GM12872 (cell line): ENCODE results near the gene OR9Q1.

ENCODE experiments used
- TF ChIP-seq, protein P1 (sequence below): IDR thresholded peaks from 3 replicates; pipeline ENCODE4 v1.5.1; 2011; ENCODE audit warnings: low read depth, mild to moderate bottlenecking, low read length, moderate library complexity; ENCODE audit not compliant: insufficient read depth

The OR9Q1 gene

DNA sequence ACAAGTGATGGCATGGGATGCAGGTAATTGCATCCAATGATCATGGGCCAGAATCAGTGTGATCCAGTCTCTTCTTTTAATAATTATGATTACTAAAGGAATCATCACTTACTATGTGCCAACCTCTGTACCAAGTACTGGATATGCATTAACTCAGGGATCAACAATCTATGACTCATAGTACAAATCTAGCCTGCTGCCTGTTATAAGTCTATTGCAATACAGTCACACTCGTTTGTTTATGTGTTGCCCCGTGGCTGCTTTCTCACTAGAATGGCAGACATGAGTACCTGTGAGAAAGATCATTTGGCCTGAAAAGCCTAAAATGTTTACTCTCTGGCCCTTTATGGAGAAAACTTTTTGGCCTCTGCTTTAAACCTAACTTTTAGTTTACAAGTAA is 52.1 kb downstream of the OR9Q1 start:
- TF ChIP-seq, protein P1, sequence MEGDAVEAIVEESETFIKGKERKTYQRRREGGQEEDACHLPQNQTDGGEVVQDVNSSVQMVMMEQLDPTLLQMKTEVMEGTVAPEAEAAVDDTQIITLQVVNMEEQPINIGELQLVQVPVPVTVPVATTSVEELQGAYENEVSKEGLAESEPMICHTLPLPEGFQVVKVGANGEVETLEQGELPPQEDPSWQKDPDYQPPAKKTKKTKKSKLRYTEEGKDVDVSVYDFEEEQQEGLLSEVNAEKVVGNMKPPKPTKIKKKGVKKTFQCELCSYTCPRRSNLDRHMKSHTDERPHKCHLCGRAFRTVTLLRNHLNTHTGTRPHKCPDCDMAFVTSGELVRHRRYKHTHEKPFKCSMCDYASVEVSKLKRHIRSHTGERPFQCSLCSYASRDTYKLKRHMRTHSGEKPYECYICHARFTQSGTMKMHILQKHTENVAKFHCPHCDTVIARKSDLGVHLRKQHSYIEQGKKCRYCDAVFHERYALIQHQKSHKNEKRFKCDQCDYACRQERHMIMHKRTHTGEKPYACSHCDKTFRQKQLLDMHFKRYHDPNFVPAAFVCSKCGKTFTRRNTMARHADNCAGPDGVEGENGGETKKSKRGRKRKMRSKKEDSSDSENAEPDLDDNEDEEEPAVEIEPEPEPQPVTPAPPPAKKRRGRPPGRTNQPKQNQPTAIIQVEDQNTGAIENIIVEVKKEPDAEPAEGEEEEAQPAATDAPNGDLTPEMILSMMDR, result no peak

DNA sequence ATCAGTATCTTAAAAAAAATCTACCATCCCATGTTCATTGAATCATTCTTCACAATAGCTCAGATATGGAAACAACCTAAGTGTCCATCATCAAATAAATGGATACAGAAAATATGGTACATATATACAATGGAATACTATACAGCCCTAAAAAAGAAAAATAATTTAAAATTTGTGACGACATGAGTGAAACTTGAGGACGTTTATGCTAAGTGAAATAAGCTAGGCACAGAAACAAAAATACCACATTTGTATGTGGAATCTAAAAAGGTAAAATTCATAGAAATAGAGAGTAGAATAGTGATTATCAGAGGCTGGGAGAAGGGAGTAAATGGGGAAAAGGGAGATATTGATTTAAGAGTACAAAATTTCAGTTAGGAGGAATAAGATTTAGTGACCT is 62.8 kb downstream of the OR9Q1 start:
- TF ChIP-seq, protein P1, result no peak

DNA sequence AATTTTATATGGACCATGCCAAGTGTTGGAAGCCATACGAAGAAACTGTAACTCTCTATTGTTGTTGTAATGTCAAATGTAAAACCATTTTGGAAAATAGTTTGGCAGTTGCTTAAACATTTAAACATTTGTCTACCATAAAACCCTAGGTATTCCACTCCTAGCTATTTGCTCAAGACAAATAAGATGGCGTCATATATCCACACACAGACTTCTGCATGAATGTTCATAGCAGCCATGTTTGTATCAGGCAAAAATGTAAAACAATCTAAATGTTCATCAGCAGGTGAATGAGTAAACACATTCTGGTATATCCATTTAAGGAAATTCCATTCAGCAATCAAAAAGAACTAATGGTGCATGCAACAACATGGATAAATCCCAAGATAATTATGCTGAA is 73.8 kb downstream of the OR9Q1 start:
- TF ChIP-seq, protein P1, result no peak

DNA sequence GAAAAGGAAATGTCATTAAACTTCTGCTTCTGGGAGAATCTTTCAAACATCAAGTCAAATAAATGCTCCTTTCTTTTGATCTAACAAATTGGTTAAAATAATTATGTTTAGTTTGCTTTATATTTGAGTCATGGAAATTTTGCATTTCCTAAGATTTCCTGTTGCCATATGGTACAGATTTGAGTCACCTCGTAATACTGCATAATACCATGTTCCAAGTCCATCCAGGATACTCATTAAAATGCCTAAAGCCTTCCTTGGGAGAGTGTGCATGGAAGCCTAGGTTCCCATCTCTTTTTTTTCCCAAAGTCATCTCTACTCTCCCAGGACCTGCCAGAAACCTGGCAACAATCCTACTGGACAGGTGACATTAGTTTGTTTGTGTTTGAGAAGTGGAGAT is 97.4 kb downstream of the OR9Q1 start:
- TF ChIP-seq, protein P1, result no peak

DNA sequence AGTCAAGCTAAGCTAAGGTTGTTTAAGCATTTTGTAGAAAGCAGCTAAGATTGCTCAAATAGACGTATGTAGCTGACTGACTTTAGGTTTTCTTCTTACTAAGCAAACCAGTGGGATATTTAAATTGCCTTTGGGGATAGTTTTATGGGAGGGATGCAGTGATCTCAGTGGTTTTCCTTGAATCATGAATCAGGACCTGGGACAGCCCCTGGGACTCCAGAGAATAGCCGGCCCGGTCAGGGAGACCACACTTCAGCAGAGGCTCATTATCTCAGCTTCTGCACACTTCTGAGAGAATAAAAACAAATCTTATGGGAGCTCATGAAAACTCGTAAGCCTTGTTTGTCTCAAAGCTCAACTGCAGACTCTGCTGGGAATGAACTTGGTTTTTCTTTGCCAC is 101.8 kb downstream of the OR9Q1 start, which contains the start of gene OR9I1:
Gene OR9I1 (minus strand): TSS at position 62 of the 400 bp plus-strand sequence. CDS start 6,086 bp downstream, outside the sequence.
- TF ChIP-seq, protein P1, result no peak

DNA sequence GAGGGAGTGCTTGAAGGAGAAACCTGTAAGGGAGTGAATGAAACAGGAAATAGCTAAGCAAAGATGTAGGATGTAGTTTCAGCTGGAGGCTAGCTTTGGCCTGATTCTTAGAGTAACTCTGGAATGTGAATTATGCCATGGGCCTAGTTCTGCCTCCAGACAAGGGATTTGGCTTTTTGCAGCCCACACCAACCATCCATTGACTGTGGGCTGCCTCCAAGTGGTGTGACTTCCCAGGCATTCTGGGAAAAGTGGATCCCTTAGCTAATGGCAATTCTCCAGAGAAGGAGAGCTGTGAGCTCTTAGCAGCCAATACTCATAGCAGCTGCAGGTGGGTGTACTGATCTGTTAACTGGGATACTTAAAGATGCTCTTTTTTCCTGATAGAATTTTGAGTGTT is 103.7 kb downstream of the OR9Q1 start:
- TF ChIP-seq, protein P1, result no peak

DNA sequence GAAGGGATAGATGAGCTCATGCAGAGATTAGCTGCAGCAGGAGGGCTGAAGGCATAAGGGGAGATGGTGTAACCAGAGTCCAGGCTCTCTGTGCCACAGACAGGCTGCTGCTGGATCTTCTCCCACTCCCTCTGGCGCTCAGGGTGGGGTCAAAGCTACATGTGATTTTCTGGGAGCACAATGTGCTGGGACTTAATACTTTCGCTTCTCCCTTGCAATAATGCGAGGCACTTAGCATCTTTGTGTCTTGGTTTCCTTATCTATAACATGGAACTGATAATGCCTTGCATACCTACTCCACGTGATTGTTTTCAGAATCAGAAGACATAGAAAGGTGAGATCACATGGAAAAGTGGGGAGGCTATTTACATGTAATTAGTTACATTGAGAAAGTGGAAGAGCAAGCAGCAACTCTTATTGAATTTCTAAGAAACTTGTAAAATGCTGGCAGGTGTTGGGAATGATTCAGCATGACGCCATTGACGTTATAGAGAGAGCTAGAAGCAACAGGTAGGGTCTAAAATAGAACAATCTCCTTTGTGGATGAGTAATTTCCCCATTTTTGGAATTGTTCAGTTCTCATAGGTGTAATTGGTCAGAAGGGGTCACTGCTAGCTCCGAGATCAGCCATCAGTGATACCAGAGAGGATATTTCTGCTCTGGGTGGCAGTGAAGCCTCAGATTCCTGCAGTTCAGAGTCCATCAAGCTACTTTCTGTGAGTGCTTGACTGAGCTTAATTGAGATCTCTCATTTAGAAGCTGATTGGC is 109.8 kb downstream of the OR9Q1 start:
- TF ChIP-seq, protein P1, result no peak

DNA sequence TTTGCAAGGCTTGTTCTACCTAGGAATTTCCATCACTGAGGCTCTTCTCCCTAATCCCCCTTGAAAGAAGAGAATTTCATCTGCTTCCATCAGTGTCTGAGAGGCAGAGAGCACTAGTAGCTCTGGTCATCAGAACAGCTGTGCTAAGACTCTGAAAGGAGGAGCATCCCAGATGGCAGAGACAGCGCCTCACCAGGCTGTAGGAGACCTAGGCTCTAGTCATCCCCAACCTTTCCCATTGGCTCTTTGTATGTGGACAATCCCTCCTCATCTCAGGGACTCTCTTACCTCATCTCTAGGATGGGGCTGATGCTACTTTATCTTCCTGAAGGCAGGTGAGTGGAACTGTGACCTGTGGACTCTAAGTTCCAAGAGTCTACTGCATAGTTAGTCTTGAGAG is 110.5 kb downstream of the OR9Q1 start:
- TF ChIP-seq, protein P1, result no peak
